Vagina (tissue), 2 donors: Measurements from ENCODE around the gene HS6ST3.

Source experiments
- POLR2AphosphoS5 ChIP-seq, 2 donors: sonication (generic); formaldehyde crosslinking; IDR thresholded peaks; one replicate each; pipeline ENCODE4 v1.9.0; 2017; ENCODE audit warnings: antibody characterized with exemption in 2 of 2, mild to moderate bottlenecking in 2 of 2, low read depth in 1 of 2; ENCODE audit not compliant: insufficient read depth in 1 of 2
- TF ChIP-seq, protein P1 (sequence below), 3 experiments: fragments of 450-650 bp in 2 of 3; fragments of 200-600 bp in 1 of 3; sonication (generic) in 1 of 3; IDR thresholded peaks; one replicate each; pipeline ENCODE4 v1.5.1; 2017 to 2019; ENCODE audit warnings: antibody characterized with exemption in 3 of 3, mild to moderate bottlenecking in 2 of 3, moderate library complexity in 2 of 3

DNA sequence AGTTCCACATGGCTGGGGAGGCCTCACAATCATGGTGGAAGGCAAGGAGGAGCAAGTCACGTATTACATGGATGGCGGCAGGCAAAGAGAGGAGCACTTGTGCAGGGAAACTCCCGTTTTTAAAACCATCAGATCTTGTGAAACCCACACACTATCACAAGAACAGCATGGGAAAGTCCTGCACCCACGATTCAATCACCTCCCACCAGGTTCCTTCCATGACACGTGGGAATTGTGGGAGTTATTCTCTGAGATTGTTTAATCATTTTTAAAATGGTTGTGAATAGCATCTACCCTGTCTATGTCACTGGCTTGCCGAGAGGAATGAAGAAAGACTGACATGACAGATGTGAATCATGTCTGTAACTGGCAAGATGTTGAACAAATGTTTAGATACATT lies 301.7 kb downstream of the HS6ST3 start:
- TF ChIP-seq, protein P1, sequence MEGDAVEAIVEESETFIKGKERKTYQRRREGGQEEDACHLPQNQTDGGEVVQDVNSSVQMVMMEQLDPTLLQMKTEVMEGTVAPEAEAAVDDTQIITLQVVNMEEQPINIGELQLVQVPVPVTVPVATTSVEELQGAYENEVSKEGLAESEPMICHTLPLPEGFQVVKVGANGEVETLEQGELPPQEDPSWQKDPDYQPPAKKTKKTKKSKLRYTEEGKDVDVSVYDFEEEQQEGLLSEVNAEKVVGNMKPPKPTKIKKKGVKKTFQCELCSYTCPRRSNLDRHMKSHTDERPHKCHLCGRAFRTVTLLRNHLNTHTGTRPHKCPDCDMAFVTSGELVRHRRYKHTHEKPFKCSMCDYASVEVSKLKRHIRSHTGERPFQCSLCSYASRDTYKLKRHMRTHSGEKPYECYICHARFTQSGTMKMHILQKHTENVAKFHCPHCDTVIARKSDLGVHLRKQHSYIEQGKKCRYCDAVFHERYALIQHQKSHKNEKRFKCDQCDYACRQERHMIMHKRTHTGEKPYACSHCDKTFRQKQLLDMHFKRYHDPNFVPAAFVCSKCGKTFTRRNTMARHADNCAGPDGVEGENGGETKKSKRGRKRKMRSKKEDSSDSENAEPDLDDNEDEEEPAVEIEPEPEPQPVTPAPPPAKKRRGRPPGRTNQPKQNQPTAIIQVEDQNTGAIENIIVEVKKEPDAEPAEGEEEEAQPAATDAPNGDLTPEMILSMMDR (IDR thresholded peaks at IDR 0.05) = no peak
- no peak for TF ChIP-seq POLR2AphosphoS5 (IDR thresholded peaks at IDR 0.05; ENCODE audit: insufficient read depth in 1 of 2, low read depth in 1 of 2)
